HG03439 (cell line): Measurements from ENCODE around the gene IRF6.

ENCODE experiments used
- ATAC-seq: cut with Tn5 transposase; IDR thresholded peaks from one replicate; pipeline ENCODE4 v1.9.1; 2021; ENCODE audit warnings: mild to moderate bottlenecking, moderate library complexity; ENCODE audit not compliant: unreplicated experiment

The IRF6 gene

DNA sequence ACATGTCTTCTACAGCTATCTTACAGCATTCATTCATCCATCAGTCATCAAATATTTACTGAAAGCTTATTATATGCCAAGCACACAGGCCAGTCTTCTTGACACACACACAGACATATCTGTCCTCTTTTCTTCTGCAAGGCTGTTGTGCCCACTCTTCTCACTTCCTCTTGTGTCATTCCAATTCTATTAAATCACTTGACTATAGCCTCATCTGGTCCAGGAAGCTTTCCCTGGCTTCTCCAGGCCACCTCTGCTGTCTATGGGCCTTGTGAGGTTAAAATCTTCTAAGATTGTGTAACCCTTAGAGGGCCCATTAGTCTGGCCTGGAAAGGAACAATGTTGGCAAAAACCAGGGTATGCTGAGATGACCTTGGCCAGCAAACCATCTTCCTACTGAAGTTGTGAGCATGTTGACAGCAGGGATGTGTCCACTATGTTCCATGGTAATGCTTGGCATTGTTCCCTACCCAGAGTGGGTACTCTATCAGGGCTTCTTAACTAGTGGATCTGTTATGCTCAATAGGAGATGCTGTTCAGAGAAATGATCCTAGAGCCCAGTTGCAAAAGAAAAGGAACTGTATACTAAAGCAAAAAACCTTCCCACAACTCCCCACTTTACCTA lies 44.8 kb downstream of the IRF6 start:
- ATAC-seq: no peak

DNA sequence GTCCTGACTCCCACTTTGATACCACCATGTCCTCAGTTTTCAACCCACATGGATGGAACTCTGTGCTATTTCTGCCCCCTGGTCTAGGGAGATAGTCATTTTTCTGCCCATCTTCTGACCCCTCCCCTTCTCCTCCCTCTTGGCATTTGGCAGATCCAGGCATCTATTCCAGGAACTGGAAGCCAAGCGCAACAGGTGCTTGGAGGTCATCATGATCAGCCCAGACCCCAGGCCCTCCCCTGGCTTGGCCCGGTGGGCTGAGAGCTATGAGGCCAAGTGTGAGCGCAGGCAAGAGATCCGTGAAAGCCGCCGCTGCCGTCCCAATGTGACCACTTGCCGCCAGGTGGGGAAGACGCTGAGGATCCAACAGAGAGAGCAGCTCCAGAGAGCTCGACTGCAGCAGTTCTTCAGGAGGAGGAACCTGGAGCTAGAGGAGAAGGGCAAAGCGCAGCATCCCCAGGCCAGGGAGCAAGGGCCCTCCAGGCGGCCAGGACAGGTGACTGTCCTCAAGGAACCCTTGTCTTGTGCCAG lies 46.0 kb downstream of the IRF6 start:
- ATAC-seq: no peak

DNA sequence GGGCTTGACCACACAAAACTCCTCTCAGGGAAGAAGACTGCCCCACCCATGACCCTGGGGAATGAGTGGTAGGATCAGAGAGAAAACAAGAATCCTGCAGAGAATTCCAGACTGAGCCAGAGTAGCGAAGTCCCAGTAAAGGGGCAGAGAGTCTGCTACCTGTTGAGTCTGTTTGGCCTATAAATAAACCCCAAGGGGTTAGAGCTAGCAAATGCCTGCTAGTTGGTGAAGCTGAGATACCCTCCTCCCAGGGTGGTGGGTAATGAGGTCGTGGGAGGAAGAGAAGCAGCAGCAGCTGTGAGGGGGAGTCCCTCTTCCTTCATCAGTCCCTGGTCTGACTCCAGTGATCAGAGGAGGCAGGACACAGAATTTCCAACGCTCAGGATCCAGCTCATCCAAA lies 47.5 kb downstream of the IRF6 start:
- no peak for ATAC-seq

DNA sequence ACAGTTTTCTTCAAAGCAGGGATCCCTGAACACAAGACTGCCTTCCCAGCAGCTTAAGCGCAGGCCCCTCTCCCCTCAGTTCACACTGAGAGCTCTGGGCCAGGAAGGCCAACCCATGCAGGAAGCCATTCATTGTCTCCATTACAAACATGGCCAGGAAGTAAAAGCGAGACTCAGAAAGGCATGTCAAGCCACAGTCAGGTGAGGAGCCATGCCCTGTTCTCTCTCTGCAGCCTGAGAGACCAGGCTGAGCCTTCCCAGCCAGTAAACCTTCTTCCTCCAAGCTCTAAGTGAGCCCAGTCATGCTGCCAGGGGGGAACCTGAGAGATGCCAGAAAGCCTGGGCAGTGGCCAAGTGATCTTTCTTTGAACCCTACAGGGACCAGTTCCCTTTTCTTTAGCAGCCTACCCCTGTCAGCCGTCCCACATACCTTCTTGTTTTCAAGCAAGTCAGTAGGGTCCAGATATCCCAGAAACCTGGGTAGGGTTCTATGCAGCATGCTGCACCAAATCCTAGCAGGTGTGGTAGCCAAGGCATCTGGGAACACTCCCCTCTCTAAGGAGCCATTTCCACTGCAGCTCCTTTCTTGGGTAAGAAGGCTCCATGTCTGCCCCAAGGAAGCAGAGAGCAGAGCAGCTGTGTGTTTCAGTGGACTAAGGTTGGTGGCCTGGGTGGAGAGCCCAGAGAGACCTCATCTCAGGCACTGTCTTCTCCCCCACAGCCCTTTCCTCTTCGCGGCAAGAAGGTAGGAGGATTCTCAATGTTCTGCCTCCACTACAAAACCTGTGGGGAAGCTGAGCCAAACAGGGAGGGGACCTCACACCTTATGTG lies 49.1 kb downstream of the IRF6 start:
- peak; percentile 21 for ATAC-seq

DNA sequence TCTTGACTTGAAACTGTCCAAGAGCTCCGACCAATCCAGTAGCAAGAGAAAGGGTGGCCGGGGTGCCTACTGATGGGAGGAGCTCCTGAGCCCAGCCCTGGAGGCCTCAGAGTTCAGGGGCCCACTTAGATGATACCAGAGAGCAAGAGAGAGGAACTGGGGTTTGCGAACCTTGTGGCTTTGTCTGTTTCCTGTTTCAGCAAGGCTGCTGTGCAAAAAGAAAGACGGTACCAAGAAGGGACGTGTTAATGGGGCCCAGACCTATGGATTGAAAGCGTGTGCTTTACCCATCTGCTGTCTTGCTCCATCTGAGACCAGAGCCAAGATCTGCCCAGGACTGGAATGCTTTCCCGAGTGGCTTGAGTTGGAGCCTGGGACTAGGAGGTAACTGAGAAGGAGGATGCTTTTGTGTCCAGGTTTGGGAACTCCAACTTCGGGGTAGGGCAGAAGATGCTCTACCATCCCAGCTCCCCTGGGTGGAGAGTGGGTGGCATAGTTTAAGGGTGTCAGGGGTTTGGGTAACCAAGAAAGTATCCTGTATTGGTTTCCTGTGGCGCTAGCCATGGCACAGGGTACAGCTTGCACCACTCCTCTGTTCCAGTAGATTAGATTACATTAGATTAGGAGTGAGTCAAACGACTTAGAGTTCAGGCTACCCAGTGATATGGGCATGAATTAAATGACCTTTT lies 49.9 kb downstream of the IRF6 start, which contains the start of gene TRAF3IP3:
TSS of gene TRAF3IP3 (plus strand) at position 128 of the 689 bp plus-strand sequence. CDS start 3,987 bp downstream, outside the sequence.
- peak; percentile 82 for ATAC-seq

DNA sequence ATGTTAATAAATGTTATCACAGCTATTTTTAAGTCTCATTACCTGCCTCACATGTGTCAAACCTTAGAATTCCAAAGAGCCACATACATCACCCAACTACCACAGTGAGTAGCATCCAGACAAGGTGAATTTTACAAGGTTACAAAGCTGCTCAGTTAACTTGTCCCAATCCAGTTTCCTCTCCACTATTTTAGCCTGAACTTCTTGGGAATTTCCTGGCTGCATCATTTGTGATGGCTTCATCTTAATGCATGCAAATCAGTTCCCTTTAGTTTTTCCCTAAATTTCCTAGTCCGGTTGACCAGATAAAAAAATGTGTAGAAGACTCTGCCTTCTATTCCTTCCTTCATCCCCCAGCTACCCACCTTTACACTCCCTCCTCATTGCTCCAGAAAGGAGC lies 50.7 kb downstream of the IRF6 start:
- no peak for ATAC-seq

DNA sequence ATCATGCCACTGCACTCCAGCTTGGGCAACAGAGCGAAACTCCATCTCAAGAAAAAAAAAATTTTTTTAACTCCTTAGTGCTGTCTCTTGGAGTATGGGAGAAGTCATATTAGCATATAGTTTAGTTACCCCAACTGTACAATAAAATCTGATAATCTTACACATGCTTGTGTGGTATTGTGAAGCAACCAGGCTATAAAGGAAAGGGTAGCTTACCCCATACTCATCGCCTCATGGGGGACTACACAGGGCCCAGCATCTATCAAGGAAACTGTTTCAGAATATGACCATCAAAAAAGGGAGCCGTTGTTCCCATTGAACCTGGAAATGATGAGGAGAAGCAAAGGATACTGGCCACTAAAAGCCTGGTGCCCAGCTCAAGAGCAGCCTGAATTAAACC lies 53.1 kb downstream of the IRF6 start:
- ATAC-seq: no peak

DNA sequence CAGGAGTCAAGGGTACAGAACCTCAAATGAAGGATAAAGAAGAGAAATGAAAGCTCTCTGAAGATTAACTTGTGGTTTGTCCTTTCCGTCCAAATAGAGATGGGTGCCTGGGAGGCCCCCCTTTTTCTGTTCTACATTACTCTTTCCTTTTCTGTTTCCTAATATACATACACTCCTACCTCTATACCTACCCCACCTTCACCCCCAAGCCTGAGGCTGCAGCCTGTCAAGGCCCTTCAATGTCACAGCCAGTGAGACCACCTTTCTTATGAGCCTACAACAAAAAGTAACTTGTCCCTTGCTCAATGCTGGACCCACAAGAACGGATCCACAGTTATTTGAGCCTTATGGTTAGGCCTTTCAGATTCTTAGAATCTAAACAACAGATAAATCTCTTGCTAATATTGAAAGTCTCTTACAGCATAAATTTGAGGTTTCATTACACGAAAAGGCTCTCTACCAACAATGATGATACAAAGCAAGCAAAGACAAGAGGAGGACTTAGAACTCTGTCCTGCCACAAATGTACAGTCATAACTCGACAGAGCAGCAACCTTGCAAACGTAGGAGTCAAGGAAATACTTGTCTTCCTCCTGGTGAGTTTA lies 54.2 kb downstream of the IRF6 start:
- ATAC-seq: peak; percentile 46

DNA sequence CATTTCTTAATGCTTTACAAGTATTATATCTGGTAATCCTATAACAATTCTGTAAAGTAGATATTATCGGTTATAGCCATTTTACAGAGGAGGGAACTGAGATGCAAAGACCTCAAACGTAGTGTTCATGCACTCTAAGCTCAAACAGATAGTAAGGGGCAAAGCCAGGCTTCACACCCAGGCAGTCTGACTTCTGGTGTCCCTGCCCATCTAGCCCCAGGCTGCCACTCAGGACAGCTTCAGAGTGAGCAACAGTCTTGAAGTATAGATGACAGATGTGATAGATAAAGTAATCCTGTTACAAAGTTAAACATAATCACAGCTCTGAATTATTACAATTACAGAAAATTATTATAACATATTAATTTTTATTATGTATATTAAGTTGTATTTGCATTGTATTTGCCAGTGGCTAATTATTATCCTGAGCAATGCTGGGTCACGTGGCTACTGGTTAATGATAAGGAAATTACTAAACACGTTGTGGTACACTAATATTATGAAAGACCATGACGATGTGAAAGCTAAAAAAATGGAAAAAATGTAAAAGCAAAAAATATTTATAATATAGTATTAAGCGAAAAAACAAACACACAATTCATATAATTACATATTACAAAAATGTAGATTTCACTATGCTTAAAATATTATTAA lies 56.1 kb downstream of the IRF6 start:
- no peak for ATAC-seq

DNA sequence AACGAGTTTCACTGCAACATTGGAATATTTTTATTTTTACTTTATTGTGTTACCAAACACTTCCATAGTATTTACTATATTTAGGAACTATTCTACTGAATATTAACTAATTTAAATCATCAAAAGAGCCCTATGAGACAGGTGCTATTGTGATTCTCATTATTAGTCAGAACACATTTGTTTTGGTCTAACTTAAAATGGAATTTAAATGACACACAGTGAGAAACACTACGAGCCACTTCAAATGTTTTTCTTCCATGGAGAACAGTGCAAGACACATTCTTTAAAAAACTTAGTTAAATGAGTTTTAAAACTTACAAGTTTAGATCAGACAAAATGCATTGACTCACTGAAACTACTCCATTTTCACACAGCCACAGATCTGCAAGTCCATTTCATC lies 56.7 kb downstream of the IRF6 start:
- ATAC-seq: no peak

DNA sequence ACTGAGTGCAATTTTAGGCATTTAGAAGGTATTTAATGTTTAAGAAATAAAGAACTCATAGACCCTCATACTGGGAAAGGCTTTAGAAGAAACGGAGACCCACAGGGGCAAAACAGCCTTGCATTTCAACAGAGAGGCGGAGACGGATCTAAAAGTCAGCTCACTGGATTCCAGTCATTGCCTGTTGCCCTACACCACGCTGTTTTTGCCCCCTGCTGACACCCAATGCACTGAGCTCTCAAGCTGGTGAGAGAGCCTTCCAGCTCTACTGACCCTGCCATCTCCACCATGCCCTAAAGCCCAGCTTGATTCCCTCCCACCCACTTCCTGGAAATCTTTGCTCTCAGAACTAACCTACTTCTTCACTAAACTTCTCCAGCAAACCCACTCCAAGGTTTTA lies 57.3 kb downstream of the IRF6 start:
- no peak for ATAC-seq

DNA sequence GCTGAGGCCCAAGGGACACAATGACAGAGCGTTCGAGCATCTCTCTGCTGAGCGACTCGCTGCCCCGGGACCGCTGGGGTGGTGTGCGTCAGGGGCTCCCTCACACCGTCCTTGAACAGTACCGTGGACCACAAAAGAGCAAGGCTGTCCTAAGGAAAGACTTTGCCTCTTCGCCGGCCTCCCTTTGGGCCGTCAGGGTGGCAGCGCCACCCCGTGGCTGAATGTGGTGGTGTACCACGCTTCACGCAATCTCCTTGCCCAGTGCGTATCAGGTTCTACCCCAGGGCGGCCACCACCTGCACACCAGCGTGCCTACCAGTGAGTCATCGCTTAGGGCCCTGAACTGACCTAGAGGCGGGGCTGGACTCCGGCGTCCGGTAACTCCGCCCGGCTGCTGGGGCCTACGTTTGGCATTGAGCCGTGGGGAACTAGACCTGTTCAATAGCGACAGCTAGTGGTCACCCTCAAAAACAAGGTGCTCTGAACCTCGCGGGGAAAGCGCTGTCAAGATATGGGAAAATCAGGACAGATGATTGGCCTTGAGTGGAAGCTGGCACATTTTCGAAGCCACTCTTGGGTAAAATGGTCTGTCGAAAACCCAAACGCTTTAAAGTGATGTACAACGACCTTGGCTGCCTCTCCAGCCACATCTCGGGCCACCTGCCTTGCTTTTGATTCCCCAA lies 58.2 kb downstream of the IRF6 start:
- ATAC-seq: peak; percentile 88

DNA sequence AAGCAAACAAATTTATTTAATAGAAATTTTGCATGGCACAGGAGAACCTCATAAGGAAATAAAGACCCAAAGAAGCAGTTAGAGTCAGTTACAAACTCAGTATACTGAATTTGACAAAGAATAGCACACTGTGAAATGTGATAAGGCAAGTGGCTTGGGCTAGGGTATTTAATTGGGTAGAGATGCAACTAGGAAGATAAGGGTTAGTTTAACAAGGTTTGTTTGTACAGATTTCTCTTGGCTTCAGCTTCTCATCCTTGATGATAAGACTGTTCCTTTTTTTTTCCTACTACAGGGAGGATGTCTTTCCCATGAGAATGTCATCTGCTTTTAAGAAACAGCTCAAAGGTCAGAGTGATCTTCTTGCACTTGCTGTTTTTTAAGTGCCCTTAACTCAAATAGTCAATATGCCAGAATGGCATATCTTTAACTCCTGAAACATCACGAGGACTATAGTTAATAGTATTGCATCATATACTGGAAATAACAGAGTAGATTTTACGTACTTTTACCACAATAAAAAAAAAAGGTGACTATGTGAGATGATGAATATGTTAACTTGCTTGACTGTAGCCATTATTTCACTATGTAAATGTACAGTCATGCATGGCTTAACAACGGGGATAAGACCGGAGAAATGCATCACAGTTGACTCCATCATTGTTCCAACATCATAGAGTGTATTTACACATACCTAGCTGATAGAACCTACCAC lies 59.3 kb downstream of the IRF6 start:
- ATAC-seq: no peak

DNA sequence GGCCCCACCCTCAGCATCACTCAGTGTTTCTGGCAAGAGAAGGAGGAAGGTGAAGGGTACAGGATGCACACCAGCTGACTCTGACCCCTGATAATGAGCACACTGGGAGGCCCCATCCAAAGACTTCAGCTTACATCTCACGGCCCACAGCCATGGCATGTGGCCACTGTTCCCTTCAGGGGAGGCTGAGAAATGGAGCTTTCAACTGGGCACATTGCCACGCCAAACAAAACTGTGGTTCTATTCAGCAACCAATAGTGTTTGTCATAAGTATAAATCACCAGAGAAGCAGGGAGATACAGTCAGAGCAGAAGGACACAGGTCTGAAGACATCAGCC lies 62.8 kb downstream of the IRF6 start:
- ATAC-seq: no peak

DNA sequence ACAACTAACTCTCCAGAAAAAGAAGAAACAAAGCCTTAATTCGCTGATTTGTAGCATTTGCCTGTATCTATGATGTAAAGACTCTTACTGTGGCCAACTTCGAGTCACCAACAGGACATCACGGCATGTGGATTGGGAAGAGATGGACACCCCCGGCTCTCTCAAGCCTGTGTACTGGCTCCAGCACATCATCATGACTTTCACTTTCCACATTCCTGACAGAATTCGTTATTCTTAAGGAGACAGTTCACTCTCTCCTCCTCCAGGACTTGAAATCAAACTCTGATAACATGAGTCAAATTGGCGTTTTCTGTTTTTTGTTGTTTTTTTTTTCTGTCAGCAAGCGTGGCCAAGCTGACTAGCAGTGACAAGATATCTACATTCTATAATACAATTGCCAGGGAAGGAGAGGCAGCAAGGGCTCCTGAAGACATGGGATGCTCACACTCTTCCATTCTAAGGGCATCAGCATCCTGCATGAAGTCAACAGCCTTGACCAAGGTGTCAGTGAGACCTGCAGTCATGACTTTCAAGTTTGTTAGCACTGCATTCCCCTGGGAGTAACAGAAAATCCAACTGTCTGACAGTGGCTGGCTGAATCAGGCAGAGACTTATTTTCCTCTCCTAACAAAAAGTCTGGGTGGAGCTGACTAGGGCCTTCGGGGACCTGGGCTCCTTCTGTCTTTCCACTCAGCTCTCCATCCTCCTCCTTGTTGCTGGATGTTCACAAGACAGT lies 63.4 kb downstream of the IRF6 start:
- ATAC-seq: no peak

DNA sequence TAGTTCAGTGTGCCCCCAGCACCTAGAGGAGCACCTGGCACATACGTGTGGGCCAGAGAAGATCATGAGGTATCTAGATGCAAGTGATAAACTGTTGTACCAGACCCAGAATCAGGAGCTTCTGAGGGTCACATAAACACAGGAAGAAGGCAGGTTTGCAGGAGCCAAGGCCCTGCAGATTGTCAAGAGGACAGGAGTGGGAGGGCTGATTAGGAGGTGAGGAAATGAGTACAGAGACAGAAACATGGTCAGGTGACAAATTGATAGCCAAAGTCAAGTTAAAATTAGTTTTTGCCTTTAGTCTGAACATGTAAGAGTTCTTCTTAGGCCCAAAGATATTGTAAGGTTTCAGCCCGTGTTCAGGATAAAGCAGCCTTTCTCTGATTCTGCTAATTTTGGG lies 64.1 kb downstream of the IRF6 start:
- ATAC-seq: no peak

DNA sequence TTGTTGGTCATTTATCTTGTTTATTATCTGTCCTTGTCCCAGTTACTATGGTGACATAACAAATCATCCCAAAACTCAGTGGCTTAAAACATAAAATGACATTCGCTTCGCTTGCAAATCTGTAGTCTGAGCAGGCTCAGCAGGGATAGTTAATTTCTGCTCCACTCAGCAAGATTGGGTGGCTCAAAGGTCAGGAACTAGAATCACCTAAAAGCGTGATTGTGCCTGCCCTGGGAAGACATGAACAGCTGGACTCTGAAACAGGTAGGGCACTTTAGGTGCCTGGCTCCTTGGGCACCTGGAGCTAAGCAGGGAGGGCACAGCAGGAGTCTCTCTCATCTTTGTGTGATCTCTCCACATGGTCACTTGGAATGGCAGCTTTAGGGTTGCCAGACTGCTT lies 64.7 kb downstream of the IRF6 start:
- no peak for ATAC-seq

DNA sequence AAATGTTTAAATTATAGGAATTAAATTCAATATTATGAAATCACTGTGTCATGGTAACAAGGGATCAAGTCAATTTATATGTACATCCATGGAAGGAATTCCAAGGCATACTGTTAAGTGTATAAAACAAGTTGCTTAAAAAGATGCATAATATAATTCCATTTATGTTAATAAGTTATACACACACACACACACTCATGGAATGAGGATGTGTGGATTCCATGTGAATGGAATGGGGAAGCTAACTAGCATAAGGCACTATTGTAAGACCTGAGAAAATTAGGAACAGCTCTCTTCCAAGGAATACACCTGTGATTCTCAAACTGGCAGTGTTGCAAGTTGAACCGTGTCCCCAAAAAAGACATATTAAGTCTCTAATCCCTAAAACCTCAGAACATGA lies 67.7 kb downstream of the IRF6 start:
- no peak for ATAC-seq

DNA sequence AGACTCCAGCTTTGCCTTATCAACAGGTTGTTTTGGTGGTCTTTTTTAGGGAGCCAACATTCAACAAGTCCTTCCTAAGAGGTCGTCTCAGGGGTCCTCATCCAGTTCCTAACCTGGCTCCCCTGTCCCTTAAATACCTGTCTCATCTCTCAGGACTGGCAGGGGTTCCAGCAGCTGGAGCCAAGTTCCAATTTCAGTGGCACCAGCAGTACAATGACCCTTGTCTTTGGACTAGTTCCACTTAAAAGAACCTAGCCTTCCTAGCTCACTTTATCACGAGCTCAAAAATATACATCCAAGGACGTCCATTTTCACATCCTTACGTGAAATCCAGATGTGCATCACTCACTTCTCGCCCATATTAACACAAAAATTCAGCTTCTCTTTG lies 68.8 kb downstream of the IRF6 start:
- ATAC-seq: no peak
